ENCODE results near the gene ACSL3.

GRCh38 chr2:222865301-222865700 is 4.5 kb downstream of the ACSL3 start:
- TF ChIP-seq CTCF (IDR thresholded peaks at IDR 0.05; ENCODE audit: insufficient read depth, low read length) (no peak), GABPA (IDR thresholded peaks at IDR 0.05; ENCODE audit: low read depth) (no peak), POLR2AphosphoS5 (IDR thresholded peaks at IDR 0.05; ENCODE audit: low read depth) (no peak), REST (IDR thresholded peaks at IDR 0.05; ENCODE audit: insufficient replicate concordance, low read depth) (no peak)
